Measurements from ENCODE around the gene SUMO3. TPM values are rescaled to one million over a fixed set of nuclear protein-coding genes. Genes with fewer than 3 reads are reported as not detected.
A peak's percentile ranks its signal among the peaks of the same experiment; 100 is the strongest.

Gene SUMO3
- total RNA-seq, 2 experiments from 2014 or later: 91.1 to 97.9 TPM

GRCh38 chr21:44789880-44790279 is 28.0 kb downstream of the SUMO3 start:
- Mint-ChIP-seq H3K4me3 (no peak overlapping the region), H3K9me3 (no peaks in the 10 kb centered on the region), H3K4me1 (peaks cover 15% of the 10 kb centered on the region), H3K27ac (no peak overlapping the region), H3K36me3 (ENCODE audit: low read depth) (peaks cover 8% of the 10 kb centered on the region), H3K27me3 (no peaks in the 10 kb centered on the region)
- no peak for DNase-seq
- POLR2A ChIA-PET: no interaction called here
- CTCF ChIA-PET: interaction anchor here (1.1 to 1.6 kb wide), 2 partner anchors 10 to 279 kb away, joined by 3 read pairs; no protein-coding TSS in a partner anchor

- peaks cover 10% of the 10 kb centered on the region for H3K4me1 Mint-ChIP-seq
- H3K36me3 Mint-ChIP-seq (ENCODE audit: low read depth): peaks cover 15% of the 10 kb centered on the region
- POLR2A ChIA-PET: no interaction called here
- CTCF ChIA-PET: no interaction called here
- no peak overlapping the region for H3K27ac Mint-ChIP-seq
- DNase-seq: no peak
- no peaks in the 10 kb centered on the region for H3K27me3 Mint-ChIP-seq
- H3K9me3 Mint-ChIP-seq: no peaks in the 10 kb centered on the region
- H3K4me3 Mint-ChIP-seq: no peak overlapping the region
Measured at GRCh38 chr21:44785620-44786335, 32.1 kb downstream of the SUMO3 start.

GRCh38 chr21:44784810-44785209 is 33.1 kb downstream of the SUMO3 start:
- H3K4me1 Mint-ChIP-seq: peaks cover 17% of the 10 kb centered on the region
- POLR2A ChIA-PET: no interaction called here
- no peak overlapping the region for H3K4me3 Mint-ChIP-seq
- no peak for DNase-seq
- H3K27ac Mint-ChIP-seq: no peak overlapping the region
- H3K9me3 Mint-ChIP-seq: no peaks in the 10 kb centered on the region
- CTCF ChIA-PET: interaction anchor here (1.6 kb wide), 1 partner anchor 9 kb away, joined by 9 read pairs; no protein-coding TSS in a partner anchor
- no peaks in the 10 kb centered on the region for H3K27me3 Mint-ChIP-seq
- H3K36me3 Mint-ChIP-seq (ENCODE audit: low read depth): peaks cover 18% of the 10 kb centered on the region

- POLR2A ChIA-PET: no interaction called here
- Mint-ChIP-seq H3K36me3 (ENCODE audit: low read depth) (peaks cover 19% of the 10 kb centered on the region), H3K27ac (no peak overlapping the region), H3K4me1 (peaks cover 21% of the 10 kb centered on the region), H3K4me3 (no peak overlapping the region), H3K27me3 (no peaks in the 10 kb centered on the region), H3K9me3 (no peaks in the 10 kb centered on the region)
- no peak for DNase-seq
- CTCF ChIA-PET: interaction anchor here (1.6 kb wide), 1 partner anchor 10 kb away, joined by 9 read pairs; no protein-coding TSS in a partner anchor
Measured at GRCh38 chr21:44783020-44783696, 34.7 kb downstream of the SUMO3 start.

- POLR2A ChIA-PET: no interaction called here
- Mint-ChIP-seq H3K27ac (no peak overlapping the region), H3K4me1 (peaks cover 21% of the 10 kb centered on the region), H3K9me3 (no peaks in the 10 kb centered on the region), H3K27me3 (no peaks in the 10 kb centered on the region), H3K36me3 (ENCODE audit: low read depth) (peaks cover 18% of the 10 kb centered on the region), H3K4me3 (no peak overlapping the region)
- CTCF ChIA-PET: interaction anchor here (1.6 kb wide), 1 partner anchor 12 kb away, joined by 4 read pairs; no protein-coding TSS in a partner anchor
- no peak for DNase-seq
Measured at GRCh38 chr21:44780767-44781459, 36.9 kb downstream of the SUMO3 start.

GRCh38 chr21:44780137-44780502 is 37.7 kb downstream of the SUMO3 start:
- H3K9me3 Mint-ChIP-seq: no peaks in the 10 kb centered on the region
- peaks cover 20% of the 10 kb centered on the region for H3K36me3 Mint-ChIP-seq (ENCODE audit: low read depth)
- POLR2A ChIA-PET: no interaction called here

GRCh38 chr21:44779417-44780136 is 38.3 kb downstream of the SUMO3 start:
- no peak overlapping the region for H3K27ac Mint-ChIP-seq
- H3K27me3 Mint-ChIP-seq: no peaks in the 10 kb centered on the region
- H3K9me3 Mint-ChIP-seq: no peaks in the 10 kb centered on the region
- POLR2A ChIA-PET: interaction anchor here (0.7 kb wide), 1 partner anchor 14 kb away, joined by 3 read pairs; no protein-coding TSS in a partner anchor
- no peak overlapping the region for H3K4me3 Mint-ChIP-seq
- CTCF ChIA-PET: no interaction called here
- H3K36me3 Mint-ChIP-seq (ENCODE audit: low read depth): peaks cover 25% of the 10 kb centered on the region
- H3K4me1 Mint-ChIP-seq: peaks cover 21% of the 10 kb centered on the region
- DNase-seq: no peak

More at GRCh38 chr21:44780137-44780502, 37.7 kb downstream of the SUMO3 start:
- Mint-ChIP-seq H3K27ac (no peak overlapping the region), H3K27me3 (no peaks in the 10 kb centered on the region), H3K4me1 (peaks cover 21% of the 10 kb centered on the region), H3K4me3 (no peak overlapping the region)
- CTCF ChIA-PET: interaction anchor here (1.6 kb wide), 1 partner anchor 13 kb away, joined by 4 read pairs; no protein-coding TSS in a partner anchor
- no peak for DNase-seq

- ChIA-PET CTCF (no interaction called here), POLR2A (interaction anchor here (0.7 kb wide), 1 partner anchor 14 kb away, joined by 3 read pairs; no protein-coding TSS in a partner anchor)
- no peak overlapping the region for H3K4me3 Mint-ChIP-seq
- no peaks in the 10 kb centered on the region for H3K9me3 Mint-ChIP-seq
- DNase-seq: no peak
- H3K27ac Mint-ChIP-seq: no peak overlapping the region
- peaks cover 24% of the 10 kb centered on the region for H3K36me3 Mint-ChIP-seq (ENCODE audit: low read depth)
- no peaks in the 10 kb centered on the region for H3K27me3 Mint-ChIP-seq
- H3K4me1 Mint-ChIP-seq: peaks cover 21% of the 10 kb centered on the region
Measured at GRCh38 chr21:44778983-44779382, 38.9 kb downstream of the SUMO3 start.

GRCh38 chr21:44778499-44778911 is 39.4 kb downstream of the SUMO3 start:
- no peak for DNase-seq
- CTCF ChIA-PET: no interaction called here
- Mint-ChIP-seq H3K4me1 (peaks cover 21% of the 10 kb centered on the region), H3K36me3 (ENCODE audit: low read depth) (peaks cover 24% of the 10 kb centered on the region), H3K27me3 (no peaks in the 10 kb centered on the region), H3K9me3 (no peaks in the 10 kb centered on the region), H3K4me3 (no peak overlapping the region), H3K27ac (peak overlapping the region; percentile 26)
- POLR2A ChIA-PET: interaction anchor here (0.7 kb wide), 1 partner anchor 13 kb away, joined by 3 read pairs; no protein-coding TSS in a partner anchor

GRCh38 chr21:44778094-44778493 is 39.8 kb downstream of the SUMO3 start:
- no peak for DNase-seq
- ChIA-PET POLR2A (no interaction called here), CTCF (no interaction called here)
- peaks cover 19% of the 10 kb centered on the region for H3K4me1 Mint-ChIP-seq
- no peaks in the 10 kb centered on the region for H3K27me3 Mint-ChIP-seq
- H3K9me3 Mint-ChIP-seq: no peaks in the 10 kb centered on the region
- H3K4me3 Mint-ChIP-seq: no peak overlapping the region
- H3K36me3 Mint-ChIP-seq (ENCODE audit: low read depth): peaks cover 24% of the 10 kb centered on the region
- H3K27ac Mint-ChIP-seq: peak overlapping the region; percentile 26

- POLR2A ChIA-PET: no interaction called here
- DNase-seq: no peak
- CTCF ChIA-PET: interaction anchor here (1.4 kb wide), 1 partner anchor 10 kb away, joined by 4 read pairs; no protein-coding TSS in a partner anchor
- Mint-ChIP-seq H3K9me3 (no peaks in the 10 kb centered on the region), H3K27ac (no peak overlapping the region), H3K4me1 (peaks cover 6% of the 10 kb centered on the region), H3K27me3 (no peaks in the 10 kb centered on the region), H3K4me3 (no peak overlapping the region), H3K36me3 (ENCODE audit: low read depth) (peaks cover 26% of the 10 kb centered on the region)
Measured at GRCh38 chr21:44774972-44775371, 42.9 kb downstream of the SUMO3 start.

GRCh38 chr21:44773291-44773932 is 44.5 kb downstream of the SUMO3 start:
- H3K4me1 Mint-ChIP-seq: no peaks in the 10 kb centered on the region
- peaks cover 32% of the 10 kb centered on the region for H3K36me3 Mint-ChIP-seq (ENCODE audit: low read depth)
- CTCF ChIA-PET: no interaction called here
- no peaks in the 10 kb centered on the region for H3K27me3 Mint-ChIP-seq
- no peak overlapping the region for H3K27ac Mint-ChIP-seq
- no peak for DNase-seq
- H3K9me3 Mint-ChIP-seq: no peaks in the 10 kb centered on the region
- POLR2A ChIA-PET: no interaction called here
- H3K4me3 Mint-ChIP-seq: no peak overlapping the region

All from activated CD4-positive, alpha-beta T cell treated with anti-CD3 and anti-CD28 coated beads, Interleukin-2, amount 10 ng/mL, durations not matched to agents 7 days and 5 days (primary cell).